Measurements from ENCODE around the gene PPP2R5C. TPM values are rescaled to one million over a fixed set of nuclear protein-coding genes. Genes with fewer than 3 reads are reported as not detected.

Gene PPP2R5C
- total RNA-seq, 4 donors from 2014 or later, result 143 to 171 (median 169) TPM

DNA sequence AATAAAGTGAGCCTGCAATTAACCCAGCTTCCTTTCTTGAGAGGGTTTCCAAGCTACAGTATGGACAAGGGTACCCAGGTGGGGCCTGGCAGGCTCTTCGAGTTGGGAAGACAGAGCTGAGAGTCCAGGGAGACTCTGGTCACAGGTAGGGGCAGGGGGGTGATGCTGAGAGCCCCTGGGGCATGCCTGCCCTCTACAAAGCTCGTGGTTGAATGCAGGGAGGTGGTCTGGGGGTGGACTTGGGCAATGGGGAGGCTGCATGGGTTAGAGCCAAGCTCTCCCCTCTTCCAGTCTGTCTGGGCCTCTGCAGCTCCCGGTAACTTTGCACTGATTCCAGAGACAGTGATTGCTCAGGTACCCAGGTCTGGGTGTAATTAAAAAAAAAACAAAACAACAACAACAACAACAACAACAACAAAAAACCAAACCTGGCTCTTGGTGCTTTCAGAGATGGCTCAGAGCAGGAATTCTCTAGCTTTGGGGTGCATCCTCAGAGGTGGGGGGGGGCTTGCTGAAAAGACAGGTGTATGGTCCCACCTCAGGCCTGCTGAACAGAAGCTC is 30.8 kb upstream of the PPP2R5C start:
- H3K27me3 ChIP-seq, result no peaks in the 10 kb centered on the region
- no peaks in the 10 kb centered on the region for H3K36me3 ChIP-seq
- H3K9me3 ChIP-seq, result no peaks in the 10 kb centered on the region
- no peak overlapping the region for H3K4me3 ChIP-seq
- H3K4me1 ChIP-seq, result no peaks in the 10 kb centered on the region
- TF ChIP-seq POLR2A (IDR thresholded peaks at IDR 0.05), result no peak
- TF ChIP-seq, protein P1, sequence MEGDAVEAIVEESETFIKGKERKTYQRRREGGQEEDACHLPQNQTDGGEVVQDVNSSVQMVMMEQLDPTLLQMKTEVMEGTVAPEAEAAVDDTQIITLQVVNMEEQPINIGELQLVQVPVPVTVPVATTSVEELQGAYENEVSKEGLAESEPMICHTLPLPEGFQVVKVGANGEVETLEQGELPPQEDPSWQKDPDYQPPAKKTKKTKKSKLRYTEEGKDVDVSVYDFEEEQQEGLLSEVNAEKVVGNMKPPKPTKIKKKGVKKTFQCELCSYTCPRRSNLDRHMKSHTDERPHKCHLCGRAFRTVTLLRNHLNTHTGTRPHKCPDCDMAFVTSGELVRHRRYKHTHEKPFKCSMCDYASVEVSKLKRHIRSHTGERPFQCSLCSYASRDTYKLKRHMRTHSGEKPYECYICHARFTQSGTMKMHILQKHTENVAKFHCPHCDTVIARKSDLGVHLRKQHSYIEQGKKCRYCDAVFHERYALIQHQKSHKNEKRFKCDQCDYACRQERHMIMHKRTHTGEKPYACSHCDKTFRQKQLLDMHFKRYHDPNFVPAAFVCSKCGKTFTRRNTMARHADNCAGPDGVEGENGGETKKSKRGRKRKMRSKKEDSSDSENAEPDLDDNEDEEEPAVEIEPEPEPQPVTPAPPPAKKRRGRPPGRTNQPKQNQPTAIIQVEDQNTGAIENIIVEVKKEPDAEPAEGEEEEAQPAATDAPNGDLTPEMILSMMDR (IDR thresholded peaks at IDR 0.05), result no peak
- intact Hi-C loops (cut with DNase I; ENCODE audit: low total_unique reads), result no loop called here
- no peak for DNase-seq
- peak overlapping the region in 1 of 2 donors; percentile 51 for H3K27ac ChIP-seq

DNA sequence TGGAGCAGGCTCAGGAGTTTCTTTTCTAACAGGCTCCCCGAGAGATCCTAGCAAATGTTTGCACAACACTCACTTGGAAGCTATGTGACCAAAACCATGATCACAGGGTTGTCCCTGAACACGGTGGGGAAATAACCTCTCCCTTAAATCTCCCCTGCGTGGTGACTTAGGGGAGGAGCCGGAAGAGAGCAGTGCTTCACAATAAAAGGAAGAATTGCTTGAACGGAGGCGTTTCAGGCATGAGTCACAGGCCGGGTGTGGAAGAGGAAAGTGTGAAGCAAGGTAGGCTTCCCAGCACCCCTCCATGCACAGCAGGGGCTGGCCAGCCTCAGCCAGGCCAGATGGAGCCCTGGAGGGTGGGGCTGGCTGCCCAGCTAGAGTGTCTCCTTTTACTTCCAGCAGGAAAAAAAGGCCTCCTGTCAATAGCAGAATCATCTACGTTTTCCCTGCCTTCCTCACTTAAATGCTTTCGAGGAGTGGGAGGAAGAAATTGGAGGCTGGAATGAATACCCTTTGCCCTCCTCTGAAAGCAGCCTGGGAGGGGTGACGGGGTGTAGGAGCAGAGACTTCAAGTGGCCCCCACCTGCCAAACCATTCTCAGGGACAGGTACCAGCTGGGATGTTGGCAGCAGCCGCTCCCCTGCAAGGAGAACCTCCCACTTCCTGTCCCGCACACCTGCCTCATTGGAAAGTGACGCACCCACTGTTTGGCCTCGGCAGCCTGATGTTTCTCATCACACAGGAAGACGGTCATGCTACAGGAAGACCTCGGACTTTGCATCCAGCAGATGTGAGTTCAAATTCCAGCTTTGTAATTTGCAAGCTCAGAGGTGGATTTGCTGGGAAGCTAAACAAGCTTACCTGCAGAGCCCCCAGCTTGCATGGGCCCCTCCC is 30.1 kb upstream of the PPP2R5C start:
- Histone ChIP-seq H3K4me1 (no peaks in the 10 kb centered on the region), H3K27me3 (no peaks in the 10 kb centered on the region), H3K27ac (peak overlapping the region; percentile 47 to 51), H3K36me3 (no peaks in the 10 kb centered on the region), H3K4me3 (no peak overlapping the region), H3K9me3 (no peaks in the 10 kb centered on the region)
- TF ChIP-seq, protein P1 (IDR thresholded peaks at IDR 0.05), result no peak
- peak in 1 of 2 donors; percentile 26 for TF ChIP-seq POLR2A (IDR thresholded peaks at IDR 0.05)
- peak; percentile 40 to 66 for DNase-seq
- intact Hi-C loops (cut with DNase I; ENCODE audit: low total_unique reads), result no loop called here

DNA sequence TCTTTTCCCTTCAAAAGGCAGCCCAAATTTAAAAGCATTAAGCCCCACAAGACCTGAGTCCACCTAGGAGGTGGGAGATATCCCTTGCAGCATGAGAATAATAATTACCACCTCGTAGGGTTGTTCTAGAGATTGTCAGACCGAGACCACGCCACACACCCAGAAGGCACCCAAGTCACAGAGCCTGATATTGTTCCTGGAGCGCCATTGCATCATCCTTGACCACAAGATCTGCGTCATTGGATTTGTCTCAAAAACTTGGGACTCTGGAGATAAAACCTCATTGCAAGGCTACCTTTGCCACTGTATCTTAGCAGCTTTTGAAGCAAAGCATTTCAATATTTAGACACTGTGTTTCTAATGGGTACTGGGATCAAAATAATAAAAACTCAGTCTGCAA is 29.4 kb upstream of the PPP2R5C start:
- Histone ChIP-seq H3K27me3 (no peaks in the 10 kb centered on the region), H3K4me3 (no peak overlapping the region), H3K27ac (no peak overlapping the region), H3K36me3 (no peaks in the 10 kb centered on the region), H3K4me1 (no peaks in the 10 kb centered on the region), H3K9me3 (no peaks in the 10 kb centered on the region)
- TF ChIP-seq, protein P1 (IDR thresholded peaks at IDR 0.05), result no peak
- no peak for TF ChIP-seq POLR2A (IDR thresholded peaks at IDR 0.05)
- DNase-seq, result no peak
- intact Hi-C loops (cut with DNase I; ENCODE audit: low total_unique reads), result no loop called here

DNA sequence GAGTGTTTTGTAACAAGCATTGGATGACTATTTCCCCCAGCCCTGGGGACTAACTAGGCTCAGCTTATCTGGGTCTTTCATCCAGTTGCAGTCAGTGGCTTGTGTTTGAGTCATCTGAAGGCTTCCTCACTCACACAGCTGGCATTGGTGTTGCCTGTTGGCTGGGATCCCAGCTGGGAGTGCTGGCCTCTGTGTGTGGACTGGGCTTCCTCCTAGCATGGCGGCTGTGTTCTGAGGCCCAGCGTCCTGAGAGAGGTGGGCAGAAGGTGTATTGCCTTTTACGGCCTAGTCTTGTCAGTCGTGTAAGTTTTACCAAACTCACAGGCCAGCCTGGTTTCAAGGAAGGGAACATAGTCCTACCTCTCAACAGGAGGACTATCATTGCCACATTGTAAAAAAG is 28.3 kb upstream of the PPP2R5C start:
- no peak overlapping the region for H3K27ac ChIP-seq
- no peak for TF ChIP-seq POLR2A (IDR thresholded peaks at IDR 0.05)
- TF ChIP-seq, protein P1 (IDR thresholded peaks at IDR 0.05), result no peak

DNA sequence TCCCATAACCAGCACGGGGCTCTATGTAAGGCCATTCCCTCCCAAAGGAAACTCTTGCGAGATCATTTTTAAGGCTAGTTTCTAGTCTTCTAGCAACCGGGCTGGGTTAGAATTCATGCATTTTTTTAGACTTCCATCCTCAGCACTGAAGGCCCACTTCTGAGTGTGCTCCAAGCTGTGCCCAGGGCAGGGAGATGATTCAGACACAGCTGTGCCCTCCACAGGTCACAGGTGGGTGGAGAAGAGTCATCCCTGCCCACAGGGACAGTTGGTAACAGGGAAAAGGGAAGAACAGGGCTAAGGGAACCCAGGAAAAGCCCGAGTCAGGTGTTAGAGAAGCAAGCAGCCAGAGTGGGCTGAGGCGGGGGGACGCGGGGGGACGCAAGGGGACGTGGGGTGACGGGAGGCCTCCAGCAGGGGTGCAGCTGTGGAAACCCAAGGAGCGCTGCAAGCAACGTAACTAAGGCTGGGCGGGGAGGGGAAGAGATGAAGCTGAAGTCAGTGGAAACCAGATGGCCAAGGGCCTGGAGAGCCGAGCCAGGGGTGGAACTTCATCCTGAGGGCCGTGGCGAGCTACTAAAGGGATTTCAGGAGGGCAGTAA is 27.2 kb upstream of the PPP2R5C start:
- Histone ChIP-seq H3K36me3 (no peaks in the 10 kb centered on the region), H3K9me3 (no peaks in the 10 kb centered on the region), H3K4me1 (no peaks in the 10 kb centered on the region), H3K4me3 (no peak overlapping the region), H3K27me3 (no peaks in the 10 kb centered on the region), H3K27ac (no peak overlapping the region)
- TF ChIP-seq, protein P1 (IDR thresholded peaks at IDR 0.05), result no peak
- no peak for TF ChIP-seq POLR2A (IDR thresholded peaks at IDR 0.05)
- DNase-seq, result no peak
- intact Hi-C loops (cut with DNase I; ENCODE audit: low total_unique reads), result no loop called here

More for the DNA sequence above, 28.3 kb upstream of the PPP2R5C start:
- intact Hi-C loops (cut with DNase I; ENCODE audit: low total_unique reads), result no loop called here
- Histone ChIP-seq H3K36me3 (no peaks in the 10 kb centered on the region), H3K4me3 (no peak overlapping the region), H3K27me3 (no peaks in the 10 kb centered on the region), H3K4me1 (no peaks in the 10 kb centered on the region), H3K9me3 (no peaks in the 10 kb centered on the region)
- DNase-seq, result no peak

Data from uterus (tissue), 4 donors.